ENCODE data around the gene PHF12.
"Not testable (repeated sequence)": the region's sequence is repeated elsewhere in the genome, so short reads cannot be mapped to it uniquely, and the experiment has no call there.

Gene PHF12

DNA sequence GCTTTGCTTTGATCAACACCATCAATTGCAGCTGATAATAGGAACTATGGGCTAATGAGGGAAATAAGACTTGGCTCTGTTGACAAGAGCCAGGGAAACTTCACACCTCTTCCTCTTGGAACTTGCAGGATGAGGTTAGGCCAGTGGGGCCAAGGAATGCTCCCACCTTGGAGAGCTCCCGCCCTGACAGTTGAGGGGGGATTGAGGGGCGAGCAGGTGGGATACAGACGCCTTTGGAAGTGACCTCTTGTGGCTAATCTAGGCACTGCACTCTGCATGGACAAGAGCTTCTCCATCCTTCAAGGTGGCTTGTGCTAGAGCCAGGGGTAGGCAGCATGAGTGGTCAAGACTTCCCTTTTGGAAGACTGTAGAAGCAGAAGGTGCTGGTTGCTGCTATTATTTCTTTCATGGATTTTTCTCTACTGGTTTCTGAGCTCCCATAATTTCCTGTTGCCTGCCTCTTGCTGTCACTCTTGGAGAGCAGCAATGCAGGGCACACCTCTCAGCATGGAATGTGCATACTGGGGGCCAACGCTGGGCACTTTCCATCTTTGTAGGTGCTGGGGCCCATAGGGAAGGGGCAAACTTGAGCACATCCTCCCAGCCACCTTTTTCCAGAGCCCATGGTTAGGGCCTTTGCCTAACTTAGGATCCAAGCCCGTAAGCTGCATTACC is 2.3 kb upstream of the PHF12 start:
- peak; percentile 46 to 57 for DNase-seq

DNA sequence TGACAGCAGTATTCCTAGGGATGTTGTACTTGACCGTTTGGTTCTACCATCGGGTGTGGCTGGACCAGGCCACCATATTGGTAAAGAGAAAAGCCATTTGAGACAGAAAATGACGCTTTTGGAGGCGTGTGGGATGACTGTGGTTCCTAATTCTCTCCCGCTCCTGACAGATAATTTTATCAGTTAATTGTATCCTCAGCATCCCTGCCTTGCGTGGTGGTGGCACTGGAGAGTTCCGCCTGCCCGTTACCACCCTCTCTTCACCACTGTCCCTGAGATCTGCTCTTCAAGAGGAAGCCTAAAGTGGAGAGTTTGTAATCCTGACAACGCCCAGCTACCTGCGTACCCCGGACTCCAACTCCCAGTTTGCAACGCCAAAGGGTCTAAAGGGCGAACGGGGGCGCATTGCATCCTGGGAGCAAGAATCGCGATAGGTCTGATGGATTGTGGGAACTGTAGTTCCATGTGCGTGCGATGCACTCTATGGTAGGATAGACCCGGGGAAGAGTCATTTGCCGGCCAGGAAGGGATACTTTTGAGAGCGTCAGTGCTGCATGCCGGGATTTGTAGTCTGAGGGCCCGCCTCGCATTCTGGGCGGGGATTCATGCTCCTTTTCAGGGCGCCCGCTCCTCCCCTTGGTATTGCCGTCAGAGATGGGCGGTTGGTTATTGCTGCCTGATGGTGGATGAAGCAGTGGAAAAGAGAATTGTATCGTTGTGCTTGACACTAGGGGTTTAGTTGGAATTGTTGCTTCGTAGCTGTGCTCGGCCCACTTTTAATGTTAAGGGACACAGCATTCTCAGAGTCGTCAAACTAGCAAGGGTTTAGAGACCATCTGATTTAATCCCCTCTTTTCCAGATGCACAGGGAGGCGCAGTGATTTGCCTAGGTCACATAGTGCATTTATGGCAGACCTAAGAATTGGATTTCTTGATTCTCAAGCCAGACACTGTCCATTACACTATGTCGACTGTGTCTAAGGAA is 965 bp upstream of the PHF12 start:
- peak; percentile 100 for DNase-seq

DNA sequence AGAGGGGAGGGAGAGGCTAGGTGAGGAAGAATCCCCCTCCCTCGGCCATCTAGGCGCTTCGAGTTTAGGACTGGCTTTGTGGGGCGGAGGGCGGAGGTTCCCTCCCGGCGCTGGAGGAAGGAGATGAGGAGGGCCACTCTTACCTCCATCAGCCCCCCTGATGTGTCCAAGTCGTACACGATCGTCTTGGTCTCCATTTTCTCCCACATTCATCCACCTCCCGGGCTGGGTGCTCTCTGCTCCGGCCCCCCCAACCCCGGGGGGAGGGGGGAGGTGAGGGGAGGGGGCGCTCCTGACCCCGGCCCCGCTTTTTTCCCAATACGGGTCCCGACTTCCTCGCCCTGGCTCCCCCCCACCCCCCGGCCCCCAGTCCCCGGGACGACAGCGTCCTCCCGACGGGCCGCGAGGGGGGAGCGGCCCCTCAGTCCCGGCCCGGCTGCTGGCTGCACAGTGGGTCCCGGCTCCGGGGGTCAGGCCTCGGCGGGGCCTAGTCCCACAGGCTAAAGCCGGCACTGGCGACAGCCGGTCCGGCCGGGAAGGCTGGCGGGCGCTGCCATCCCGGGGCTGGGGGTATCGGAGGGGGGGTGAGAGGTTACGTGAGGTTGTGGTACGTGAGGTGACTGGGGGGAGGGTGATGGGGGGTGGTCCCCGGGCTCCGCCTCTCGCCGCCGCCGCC is 428 bp downstream of the PHF12 start:
- no peak for DNase-seq

DNA sequence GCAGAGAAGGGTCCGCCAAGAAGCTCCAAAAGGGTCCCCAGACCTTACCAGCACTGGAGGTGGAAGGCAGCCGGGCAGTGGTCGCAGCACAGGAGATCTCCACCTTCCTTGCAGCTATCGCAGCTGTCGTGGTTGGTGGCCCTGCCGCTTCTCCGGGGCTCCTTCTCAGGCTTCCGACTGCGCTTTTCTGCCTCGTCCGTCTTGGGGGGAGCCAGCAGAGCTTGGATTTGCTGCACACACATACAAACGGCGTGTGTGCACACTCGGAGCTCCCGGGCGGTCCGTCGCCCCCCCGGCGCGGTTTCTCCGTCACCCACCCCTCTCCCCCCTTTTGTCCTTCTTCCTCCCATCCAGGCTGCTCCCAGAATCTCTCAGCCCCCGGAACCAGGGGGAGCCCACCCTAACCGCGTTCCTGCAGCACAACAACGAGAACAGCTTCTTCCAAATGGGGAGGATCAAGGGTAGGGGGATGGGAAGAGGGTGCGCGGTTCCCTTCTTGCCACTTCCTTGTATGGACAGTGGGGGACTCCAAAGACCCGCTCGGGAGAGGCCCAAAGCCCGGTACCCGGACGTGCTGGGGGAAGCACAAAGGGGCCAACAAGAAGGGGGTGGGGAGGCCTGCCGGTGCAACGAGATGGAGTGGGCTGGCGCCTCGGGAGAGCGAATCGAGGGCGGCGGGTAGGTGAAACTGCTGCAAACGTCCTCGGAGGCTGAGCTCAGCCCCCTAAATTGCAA is 1.1 kb downstream of the PHF12 start:
- DNase-seq, result peak; percentile 16 to 21

DNA sequence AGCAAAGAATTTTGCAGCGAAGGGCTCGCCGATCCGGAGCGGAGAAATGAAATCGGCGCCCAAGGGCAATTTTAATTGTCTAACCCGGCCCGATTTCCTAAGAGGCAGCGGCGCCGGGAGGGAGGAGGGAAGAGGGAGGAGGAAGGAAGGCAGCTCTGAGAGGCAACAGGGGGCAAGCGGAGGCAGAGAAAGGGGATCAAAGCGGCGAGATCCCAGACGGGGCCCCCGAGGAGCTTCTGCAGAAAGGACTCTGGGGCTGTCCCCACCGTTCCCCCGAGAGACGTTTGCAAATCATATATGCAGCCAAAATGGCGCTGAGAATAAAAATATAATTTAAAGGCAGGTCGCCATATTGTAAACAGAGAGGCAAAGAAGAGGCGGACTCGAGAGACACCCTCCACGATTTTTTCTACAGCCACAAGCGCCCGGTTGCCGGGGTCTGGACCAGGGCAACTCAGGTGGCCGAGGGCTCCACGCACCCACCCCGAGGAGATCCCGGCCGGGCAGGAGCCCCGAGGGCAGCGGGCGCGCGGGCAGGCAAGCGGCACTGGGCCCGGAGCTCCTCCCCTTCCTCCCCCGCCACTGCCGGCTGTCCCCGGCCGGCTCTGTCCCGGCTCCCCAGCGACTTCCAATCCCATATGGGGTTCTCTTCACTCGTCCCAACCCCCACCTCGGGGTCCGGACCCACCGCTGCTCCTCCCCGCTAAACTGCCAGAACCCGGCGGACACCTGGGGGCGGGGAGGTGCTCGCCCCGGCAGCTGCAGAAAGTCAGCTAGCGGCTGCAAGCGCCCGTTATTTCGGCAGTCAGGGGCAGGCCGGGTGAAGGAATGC is 1.9 kb downstream of the PHF12 start:
- DNase-seq, result peak; percentile 76 to 81

DNA sequence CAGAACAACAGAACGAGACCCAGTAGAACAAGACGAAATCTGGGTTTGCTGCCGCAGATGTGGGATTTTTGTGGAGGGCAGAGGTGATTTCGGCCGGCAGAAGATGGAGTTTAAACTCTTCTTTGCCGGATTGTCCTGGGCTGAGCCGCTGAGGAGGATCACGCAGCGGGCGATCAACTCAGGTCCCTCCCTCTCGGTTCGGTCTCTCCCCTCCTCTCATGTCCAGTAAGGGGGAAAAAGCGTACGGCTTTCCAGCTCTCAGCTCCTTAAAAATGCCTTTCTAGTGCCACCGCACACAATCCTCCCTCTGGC is 2.5 kb downstream of the PHF12 start:
- no peak for DNase-seq

DNA sequence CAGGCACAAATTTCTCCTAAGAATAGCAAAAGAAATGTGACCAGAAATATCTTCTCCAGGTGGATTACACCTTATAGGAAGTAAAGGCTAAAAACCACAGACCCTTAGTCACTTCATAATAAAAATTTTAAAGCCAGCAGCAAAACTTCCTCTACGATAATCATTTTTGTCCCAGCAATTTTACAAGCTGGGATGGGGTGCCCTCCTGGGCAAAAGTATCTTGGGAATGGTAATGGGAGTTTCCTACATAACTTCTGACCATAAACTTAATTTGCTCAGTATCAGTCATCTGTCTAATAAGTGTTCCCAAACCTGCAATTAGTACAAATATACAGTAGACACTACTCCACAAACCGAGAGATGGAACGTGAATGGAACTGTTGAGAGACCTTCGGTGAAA is 3.0 kb downstream of the PHF12 start:
- DNase-seq, result no peak

DNA sequence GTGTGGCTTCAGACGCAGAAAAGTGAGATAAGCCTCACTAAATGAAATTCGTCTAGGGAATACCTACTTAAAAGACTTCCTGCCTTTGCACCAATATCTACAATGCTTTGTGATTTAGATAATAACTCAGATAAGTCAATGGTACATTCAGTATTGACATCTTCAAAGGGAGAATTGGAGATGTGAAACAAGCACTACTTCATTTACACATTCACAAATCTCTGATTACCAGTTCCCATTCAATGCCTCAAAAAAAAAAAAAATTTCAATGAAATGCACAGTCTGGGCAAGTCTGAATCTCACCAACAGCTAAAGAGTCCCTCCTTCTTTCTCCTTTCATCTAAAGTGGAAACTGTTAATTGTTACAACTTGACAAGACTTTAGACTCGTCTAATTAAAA is 3.7 kb downstream of the PHF12 start:
- no peak for DNase-seq

DNA sequence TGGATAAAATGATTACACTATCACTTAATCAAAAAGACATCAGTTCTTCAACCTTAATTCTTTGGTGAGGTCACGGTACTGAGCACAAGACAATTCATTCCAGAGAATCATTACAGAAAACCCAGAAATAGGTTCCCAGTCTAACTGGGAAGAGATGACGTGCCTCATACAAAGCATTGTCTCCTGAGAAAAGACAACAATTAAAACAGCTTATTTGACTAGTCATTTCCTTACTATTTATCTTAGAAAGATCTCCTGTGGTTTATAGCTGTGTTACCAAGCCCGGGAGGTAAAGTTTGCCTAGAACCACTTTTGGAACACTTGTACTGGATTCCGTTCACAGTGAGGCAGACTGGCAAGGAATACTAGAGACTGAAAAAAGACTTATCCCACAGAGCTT is 5.1 kb downstream of the PHF12 start:
- no peak for DNase-seq

DNA sequence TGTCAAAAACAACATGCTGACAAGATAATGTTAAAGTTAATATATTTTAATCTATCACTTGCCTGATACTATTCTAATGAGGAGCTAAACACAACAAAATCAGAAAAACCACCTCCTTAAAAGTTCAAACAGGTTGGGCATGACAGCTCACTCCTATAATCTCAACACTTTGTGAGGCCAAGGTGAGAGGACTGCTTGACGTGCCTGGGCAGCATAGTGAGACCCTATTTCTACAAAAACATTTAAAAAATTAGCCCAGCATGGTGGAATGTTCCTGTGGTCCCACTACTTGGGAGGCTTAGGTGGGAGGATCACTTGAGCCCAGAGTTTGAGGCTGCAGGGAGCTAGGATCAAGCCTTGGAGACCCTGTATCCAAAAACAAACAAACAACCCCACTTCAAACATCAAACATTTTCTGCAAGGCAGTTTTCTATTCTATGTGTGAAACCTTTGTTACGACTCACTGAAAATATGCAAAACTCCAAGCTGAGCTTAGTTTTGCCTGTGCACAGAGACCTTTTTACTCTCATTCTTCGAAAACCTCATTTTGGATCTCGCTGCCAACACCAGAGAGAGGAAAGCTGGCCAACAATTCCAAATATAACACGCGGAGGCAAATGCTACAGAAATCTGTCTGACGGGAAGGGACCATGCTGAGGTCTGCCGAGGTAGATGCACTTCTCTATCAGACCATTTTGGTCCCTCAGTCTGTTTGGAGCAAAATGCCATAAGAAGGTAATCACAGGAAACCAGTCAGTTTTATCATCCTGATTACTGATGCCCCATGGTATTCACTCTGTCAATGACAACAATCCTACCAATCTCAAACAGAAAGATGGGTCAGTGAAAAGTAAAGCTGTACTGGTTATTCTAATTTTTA is 6.2 kb downstream of the PHF12 start:
- DNase-seq, result no peak

DNA sequence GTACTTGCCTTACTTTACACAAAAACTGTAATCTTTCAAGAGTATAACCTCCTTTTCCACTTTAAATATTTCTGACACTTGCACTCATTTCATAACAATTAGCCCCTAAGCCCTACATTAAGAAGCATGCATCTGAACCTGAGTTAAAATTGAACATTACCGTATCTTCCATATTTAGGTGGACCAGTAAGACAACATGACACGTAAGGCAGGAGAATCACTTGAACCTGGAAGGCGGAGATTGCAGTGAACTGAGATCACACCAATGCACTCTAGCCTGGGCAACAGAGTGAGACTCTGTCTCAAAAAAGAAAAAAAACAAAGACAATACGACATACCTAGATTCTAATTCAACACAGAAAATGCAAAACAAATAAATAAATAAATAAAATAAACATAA is 7.0 kb downstream of the PHF12 start:
- no peak for DNase-seq

DNA sequence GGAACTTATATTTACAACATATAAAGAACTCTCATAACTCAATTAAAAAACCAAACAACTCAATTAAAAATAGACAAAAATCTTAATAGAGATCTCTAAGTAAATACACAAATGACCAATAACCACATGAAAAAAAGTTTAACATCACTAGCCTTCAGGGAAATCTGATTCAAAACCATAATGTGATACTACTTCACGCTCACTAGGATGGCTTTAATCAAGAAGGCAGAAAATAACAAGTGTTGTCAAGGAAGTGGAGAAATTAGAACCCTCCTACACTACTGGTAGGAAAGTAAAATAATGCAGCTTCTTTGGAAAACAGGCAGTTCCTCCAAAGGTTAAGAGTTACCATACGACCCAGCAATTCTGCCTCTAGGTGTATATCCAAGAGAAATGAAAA is 8.4 kb downstream of the PHF12 start:
- no peak for DNase-seq

DNA sequence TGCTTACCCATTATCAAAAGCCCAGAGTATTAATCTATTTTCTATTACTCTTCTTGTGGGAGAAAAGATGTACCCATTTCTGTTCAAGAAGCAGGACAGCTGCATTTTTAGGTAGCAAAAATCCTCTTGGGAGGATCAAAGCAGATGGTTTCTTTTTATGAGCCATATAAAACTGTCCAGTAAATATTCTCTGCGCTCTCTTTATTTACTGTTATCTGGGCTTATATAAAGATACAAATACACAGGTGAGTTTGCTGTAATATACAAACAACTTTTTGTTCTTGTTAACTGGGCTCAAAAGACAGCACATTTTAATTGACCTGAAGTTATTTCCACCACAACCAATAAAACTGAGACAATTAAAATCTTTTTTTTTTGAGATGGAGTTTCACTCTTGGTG is 10.1 kb downstream of the PHF12 start:
- DNase-seq, result no peak

DNA sequence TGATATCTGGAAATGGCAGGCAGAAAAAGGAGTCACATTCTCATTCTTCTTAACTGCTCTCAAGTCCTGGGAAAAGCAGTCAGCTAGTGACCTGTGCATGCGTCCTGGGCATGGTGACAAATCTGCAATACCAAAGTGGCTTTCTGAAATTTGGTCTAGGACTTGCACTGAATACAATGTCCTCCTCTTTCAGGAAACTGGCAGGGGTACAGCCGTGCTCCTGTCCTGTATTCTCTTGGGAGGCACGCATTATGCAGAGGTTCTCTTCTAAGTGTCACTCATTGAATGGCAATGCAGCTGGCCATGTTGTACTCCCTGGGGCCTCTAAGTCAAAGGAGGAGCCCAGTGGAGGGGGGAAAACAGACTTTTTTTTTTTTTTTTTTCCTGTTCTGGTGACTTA is 10.6 kb downstream of the PHF12 start:
- DNase-seq, result no peak

DNA sequence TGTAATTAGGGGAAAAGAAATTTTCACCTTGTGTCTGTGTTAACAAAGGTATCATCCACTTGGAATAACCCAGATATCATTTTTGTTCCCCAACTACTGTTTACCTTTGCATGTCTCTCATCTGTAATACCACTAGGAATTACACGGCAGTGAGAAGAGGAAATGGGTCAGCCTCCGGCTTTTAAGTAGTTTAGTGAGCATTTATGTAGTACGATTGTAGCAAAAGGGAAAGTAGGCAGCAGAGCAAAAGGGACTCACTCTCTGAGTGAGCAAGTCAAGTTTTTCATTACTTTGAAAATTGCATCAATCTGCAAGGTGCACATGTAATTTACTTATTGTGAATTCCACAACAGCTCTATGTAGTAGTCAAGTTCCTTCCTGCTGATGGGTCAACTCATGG is 11.2 kb downstream of the PHF12 start:
- DNase-seq, result no peak

DNA sequence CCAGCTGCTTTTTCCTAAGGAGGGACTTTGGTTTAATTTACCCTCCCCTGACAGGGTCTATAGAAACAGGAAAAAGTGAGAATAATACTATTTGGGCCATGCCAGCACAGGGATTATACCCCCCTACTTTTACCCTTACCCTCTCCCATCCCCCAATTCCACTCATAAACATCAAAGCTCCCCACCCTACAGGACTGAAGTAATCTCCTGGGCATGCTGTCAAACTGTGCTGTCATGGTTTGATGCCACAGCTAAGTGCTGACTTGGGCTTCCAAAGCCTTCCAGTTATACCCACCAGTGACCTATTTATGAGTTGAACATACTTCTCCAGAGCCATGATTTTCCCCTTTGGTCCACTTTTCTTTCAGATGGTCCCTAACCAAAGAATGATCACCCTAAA is 12.8 kb downstream of the PHF12 start:
- DNase-seq, result no peak

DNA sequence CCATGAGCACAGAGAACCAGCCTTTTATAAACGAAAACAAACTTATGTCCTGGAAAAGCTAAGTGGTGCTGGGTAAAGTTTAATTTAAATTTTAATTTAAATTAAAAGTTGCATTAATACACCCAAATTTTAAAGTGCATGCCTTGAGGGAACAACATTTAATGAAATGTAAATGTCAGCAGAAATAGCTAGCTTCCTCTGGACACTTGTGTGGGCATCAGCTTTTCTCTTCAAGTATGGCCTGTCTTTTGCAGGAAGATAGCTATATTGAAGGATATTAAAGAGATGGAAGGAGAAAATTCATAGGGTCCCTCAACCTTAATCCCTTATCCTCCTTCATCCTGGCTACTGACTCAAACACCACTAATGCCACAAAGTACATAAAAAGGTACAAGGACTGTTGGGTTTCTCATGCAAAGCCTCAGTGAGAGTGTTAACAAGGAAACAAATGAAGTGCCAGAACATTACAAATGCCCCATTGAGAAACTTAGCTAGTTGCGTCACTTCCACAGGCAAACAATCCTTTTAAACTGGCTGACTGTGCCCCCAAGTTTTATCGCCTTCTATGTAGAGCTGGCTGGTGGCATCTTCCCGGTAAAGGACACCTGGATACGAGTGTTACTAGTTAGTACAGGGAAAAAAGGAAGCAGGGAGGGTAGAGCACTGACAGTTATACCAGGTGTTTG is 14.1 kb downstream of the PHF12 start:
- peak; percentile 74 to 83 for DNase-seq

DNA sequence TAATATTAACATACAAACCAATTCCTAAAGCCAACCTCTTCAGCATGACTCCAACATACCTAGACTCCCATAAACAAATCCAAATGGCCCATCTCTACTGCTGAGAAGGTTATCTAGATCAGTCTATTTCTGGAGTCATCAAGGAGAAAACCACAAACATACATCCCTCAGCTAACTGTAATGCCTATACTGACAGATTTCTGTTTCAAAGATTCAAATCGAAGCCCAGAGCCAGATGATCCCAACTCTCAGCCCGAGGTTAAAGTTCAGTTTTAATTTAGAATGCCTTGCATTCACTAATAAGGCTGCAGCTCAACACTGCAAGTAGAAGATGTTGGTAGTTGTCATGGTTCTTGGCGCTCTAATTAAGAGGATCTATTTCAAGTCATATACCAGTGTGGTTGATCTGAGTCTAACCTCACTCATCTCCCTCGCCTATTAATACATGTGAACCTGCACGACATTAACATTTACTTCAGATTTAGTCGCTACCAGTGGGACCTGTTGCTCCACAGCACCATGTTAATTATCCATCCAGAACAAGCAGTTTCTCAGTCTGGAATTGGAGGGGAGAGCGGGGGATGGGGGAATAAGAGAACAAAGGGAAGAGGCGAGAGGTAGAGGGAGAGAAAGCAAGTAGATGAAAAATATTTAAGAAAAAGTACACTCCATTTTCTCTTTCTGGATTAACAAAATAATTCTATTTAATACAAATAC is 15.4 kb downstream of the PHF12 start:
- no peak for DNase-seq

DNA sequence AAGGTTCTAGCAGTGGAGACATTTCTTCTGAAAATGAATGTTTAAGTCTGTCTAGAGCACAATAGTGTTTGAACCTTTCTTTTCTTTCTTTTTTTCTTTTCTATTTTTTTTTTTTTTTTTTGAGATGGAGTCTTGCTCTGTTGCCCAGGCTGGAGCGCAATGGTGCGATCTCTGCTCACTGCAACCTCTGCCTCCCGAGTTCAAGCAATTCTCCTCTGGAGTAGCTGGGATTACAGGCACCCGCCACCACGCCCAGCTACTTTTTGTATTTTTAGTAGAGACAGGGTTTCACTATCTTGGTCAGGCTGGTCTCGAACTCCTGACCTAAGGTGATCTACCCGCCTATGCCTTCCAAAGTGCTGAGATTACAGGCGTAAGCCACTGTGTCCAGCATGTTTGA is 16.8 kb downstream of the PHF12 start:
- not testable (repeated sequence) for DNase-seq

DNA sequence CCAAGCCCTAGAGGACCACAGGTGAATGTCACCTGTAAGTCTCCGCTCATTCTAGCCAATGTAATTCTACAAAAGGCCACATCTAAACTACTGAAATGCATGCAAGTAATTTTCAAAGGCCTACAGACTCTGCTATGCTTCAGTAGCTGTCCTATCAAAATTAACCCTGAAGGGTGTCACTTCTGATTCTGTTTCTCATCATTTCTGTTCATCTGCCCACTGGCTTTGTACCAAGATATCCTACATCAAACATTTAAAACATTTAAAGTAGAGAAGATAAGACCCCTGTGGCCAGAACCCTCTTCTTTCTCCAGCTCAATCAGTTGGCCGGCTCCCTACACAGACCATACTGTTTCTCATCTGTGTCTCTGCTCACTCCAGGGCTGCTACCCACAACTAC is 21.5 kb downstream of the PHF12 start:
- DNase-seq, result no peak
